Kidney capillary endothelial cell (primary cell): Measurements from ENCODE around the gene SERPINA6.
"Not testable (repeated sequence)": the region's sequence is repeated elsewhere in the genome, so short reads cannot be mapped to it uniquely, and the experiment has no call there.

Experiments
- DNase-seq: peaks from one replicate; pipeline ENCODE4 v3.0.0-alpha.2; 2018; ENCODE audit warnings: low spot score

Gene SERPINA6

DNA sequence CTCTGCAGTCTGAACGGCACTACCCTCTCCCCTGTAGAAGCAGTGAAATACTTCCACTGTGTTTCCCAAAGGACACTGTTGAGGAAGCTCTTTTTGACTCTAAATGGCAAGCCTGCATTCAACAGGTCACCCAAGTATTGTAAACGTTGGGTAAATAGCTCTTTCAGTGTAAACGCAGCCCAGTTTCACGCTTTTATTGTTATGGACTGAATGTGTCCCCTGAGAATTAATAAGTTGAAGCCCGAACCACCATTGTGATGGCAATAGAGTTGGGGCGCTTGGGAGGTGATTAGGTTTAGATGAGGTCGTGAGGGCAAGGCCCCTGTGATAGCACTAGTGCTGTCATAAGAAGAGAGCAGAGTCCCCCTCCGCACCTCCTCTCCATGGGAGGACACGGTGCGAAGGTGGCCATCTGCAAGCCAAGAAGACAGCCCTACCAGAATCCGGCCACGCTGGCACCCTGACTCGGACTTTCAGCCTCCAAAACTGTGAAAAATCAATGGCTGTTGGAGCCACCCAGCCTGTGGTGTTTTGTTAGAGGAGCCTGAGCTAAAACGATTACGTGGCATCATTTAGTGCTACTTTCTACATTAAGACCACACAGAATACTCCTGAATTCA, 31.1 kb downstream of the SERPINA6 start:
- no peak for DNase-seq

DNA sequence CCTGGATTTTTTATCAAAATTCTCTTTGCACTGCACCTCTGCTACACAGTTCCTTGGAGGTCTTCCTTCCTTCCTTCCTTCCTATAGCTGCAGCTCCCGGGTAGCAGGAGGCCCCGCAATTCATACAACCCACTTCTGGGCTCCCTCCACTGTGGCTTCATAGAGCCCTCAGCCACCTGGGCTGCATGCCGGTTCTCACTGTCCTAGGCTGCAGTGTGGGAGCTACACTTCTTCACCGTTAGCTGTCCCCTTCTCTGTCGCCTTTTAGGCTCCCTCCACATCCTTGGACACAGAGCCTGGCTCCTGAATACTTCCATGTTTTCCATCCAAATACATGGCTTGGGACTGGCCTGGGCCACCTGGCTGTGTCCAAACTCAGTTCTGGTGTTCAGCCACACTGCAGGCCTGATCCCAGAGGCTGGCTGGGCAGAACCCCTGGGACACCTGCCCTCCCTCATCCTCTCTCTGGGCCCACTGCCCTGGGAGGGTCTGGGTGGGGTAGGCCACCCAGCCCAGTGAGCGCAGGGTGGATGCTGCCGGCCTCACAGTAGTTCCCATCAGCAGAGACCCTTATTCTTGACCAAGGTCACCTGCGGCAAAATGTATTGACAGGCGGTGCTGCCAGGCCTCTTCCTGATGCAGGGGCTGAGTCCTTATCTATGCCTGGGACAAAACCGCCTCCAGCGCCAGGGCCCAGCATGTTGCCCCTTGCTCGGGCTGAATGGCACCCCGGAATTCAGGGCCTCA, 31.8 kb downstream of the SERPINA6 start:
- no peak for DNase-seq

DNA sequence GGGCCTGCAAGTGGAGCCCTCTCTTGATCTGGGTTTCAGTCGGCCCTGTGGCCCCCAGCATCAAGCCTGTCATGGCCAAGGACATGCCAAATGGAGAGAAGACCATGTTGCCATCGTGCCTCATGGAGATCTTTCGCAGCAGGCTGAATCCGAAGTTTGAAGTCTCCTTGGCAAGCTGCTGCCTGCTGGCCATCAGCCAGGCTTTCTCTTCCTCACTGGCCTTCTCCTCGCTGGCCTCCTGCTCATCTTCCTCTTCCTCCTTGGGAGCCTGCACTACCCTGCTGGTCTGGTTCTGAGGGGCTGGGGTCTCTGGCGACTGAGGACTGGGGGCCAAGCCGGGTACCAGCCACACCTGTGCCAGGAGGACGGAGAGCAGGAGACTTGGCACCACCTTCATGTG, 32.9 kb downstream of the SERPINA6 start:
- no peak for DNase-seq

- no peak for DNase-seq
Observed at GRCh38 chr14:94288610-94289465, 34.3 kb downstream of the SERPINA6 start.

- DNase-seq: no peak
Observed at GRCh38 chr14:94285158-94285557, 38.0 kb downstream of the SERPINA6 start.

DNA sequence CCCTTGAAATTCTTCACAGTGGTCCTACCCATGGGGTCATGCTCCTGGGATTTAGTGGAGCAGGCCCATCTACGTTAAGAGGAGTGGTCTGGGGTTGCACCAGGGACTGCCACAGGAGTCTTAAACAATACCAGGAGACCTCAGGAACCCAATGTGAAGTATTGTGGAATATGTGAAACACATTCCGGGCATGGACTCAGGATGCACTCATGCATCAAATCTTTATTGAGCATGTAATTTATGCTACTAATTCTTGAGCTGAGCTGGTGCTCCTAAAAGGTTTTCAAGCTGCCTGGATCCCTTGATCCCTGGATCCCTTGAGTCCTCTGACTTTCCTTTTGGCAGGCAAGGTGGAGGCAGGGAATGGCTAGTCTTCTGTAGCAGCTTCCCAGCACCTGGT, 38.9 kb downstream of the SERPINA6 start:
- no peak for DNase-seq

DNA sequence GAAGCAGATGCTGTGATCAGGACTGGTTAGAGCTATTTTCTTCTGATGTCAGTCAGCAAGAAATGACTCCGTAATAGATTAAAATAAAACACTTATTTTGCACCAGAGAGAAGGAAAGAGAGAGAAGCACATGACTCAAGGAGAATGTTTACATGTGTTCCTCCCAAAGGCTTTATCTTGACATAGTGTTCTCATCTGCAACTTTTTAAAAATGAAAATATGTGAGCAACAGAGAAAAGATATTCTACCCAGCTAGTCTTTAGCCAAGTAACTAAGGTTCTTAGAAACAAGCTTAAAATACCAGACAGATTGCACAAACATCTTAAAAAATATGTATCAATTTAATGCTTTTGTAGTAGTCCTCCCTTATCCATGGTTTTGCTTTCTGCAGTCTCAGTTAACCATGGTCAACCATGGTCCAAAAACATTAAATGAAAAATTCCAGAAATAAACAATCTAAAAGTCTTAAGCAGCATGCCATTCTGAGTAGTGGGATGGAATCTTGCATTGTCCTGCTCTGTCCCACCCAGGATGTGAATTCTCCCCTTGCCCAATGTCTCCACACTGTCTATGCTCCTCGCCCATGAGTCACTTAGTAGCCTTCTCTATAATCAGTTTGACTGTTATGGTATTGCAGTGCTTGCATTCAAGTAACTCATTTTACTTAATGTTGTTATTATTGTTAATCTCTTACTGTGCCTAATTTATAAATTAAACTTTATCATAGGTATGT, 40.0 kb downstream of the SERPINA6 start:
- no peak for DNase-seq

GRCh38 chr14:94278731-94279130, 44.4 kb downstream of the SERPINA6 start:
- DNase-seq: no peak

DNA sequence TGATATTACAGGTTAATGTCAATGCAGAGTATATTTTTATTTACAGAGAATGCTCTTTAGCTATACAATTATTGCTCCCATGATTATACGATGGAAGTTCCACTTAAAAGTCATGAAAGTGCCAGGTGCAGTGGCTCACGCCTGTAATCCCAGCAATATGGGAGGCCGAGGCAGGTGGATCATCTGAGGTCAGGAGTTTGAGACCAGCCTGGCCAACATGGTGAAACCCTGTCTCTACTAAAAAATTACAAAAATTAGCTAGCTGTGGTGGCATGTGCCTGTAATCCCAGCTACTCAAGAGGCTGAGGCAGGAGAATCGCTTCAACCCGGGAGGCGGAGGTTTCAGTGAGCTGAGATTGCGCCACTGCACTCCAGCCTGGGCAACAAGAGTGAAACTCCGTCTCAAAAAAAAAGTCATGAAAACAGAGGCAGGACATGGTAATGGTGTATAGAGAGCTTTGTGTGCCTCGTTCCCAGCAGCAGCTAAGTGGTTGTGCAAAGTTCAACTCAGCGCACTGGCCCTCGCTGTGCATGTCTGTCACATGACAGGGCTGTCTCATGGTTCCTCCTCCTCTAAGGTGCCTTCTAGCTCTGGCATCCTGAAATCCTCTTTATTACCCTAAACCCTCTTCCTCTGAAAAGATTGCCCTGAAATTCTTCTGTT, 46.1 kb downstream of the SERPINA6 start:
- not testable (repeated sequence) for DNase-seq

GRCh38 chr14:94269156-94269555, 54.0 kb downstream of the SERPINA6 start:
- no peak for DNase-seq

GRCh38 chr14:94268582-94268981, 54.6 kb downstream of the SERPINA6 start:
- not testable (repeated sequence) for DNase-seq

DNA sequence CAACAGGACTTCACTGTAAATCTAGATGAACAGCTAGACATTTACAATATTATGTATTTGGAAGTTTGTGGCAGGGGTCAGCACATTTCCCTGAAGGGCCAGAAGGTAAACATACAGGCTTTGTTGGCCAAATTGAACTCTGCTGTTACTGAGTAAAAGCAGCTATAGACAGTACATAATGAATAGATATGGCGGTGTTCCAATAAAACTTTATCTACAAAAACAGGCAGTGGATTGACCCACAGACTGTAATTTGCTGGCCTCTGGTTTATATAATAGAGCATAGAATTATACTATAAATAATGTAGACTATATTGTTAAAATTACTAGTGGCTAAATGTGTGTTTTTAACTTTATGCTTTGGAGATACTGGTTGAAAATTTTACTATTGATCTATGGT, 55.8 kb downstream of the SERPINA6 start:
- no peak for DNase-seq

DNA sequence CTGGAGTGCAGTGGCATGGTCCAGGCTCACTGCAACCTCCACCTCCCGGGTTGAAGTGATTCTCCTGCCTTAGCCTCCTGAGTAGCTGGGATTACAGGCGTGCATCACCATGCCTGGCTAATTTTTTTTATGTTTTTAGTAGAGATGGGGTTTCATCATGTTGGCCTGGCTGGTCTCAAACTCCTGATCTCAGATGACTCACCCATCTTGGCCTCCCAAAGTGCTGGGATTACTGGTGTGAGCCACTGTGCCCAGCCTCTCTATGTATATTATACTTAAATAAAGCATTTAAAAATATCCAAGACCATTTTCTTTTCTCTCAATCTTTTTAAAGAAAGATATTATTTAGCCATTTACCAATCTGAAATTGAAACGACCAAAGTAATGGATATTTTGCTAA, 58.9 kb downstream of the SERPINA6 start:
- DNase-seq: not testable (repeated sequence)
